AG04449 (cell line): ENCODE results near the gene IL33.

Experiments used
- CTCF ChIA-PET: fragments of 350-600 bp; formaldehyde crosslinking; extraction: SDS; loops from one replicate; lab custom pipeline; 2021; ENCODE audit warnings: antibody characterized with exemption; lab: Yijun Ruan, JAX
- POLR2A ChIA-PET: fragments of 400-600, 350-600 bp; formaldehyde crosslinking; extraction: SDS; loops from one replicate; lab custom pipeline; 2020; ENCODE audit warnings: antibody characterized with exemption, inconsistent platforms; lab: Yijun Ruan, JAX
- DNase-seq: peaks from one replicate; pipeline ENCODE4 v3.0.0-alpha.2; 2010; ENCODE audit warnings: low read depth, low spot score
- H3K4me3 ChIP-seq: 2 replicates; pipeline ENCODE4 v1.5.1; 2011; ENCODE audit warnings: low read depth, mild to moderate bottlenecking, control low read depth, low read length
- CTCF ChIP-seq: IDR thresholded peaks from one replicate; pipeline ENCODE4 v1.5.1; 2011; ENCODE audit warnings: mild to moderate bottlenecking, moderate library complexity, low read length, control low read depth, inconsistent platforms; ENCODE audit not compliant: insufficient read depth; ENCODE audit errors: missing control alignments

The IL33 gene

GRCh38 chr9:6184749-6185645 lies 30.6 kb upstream of the IL33 start:
- H3K4me3 ChIP-seq, result no peak overlapping the region
- CTCF ChIA-PET, result interaction anchor here (1.2 kb wide), 1 partner anchor 9 kb away, joined by 3 read pairs; no protein-coding TSS in a partner anchor
- TF ChIP-seq CTCF, result no peak
- POLR2A ChIA-PET, result no interaction called here
- no peak for DNase-seq

DNA sequence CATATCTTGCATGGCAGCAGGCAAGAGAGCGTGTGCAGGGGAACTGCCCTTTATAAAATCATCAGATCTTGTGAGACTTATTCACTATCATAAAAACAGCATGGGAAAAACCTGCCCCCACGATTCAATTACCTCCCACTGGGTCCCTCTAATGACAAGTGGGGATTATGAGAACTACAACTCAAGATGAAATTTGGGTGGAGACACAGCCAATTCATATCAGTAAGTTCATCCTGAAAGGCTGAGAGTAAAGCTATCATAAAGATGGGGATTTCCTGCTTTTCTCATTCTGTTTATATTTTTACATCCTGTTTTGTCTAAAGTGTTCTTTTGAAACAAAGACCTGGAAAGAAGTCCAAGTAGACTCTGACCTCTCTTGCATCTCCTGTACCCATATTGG lies 28.9 kb upstream of the IL33 start:
- ChIA-PET POLR2A (no interaction called here), CTCF (no interaction called here)
- no peak for TF ChIP-seq CTCF
- H3K4me3 ChIP-seq, result no peak overlapping the region
- DNase-seq, result no peak

DNA sequence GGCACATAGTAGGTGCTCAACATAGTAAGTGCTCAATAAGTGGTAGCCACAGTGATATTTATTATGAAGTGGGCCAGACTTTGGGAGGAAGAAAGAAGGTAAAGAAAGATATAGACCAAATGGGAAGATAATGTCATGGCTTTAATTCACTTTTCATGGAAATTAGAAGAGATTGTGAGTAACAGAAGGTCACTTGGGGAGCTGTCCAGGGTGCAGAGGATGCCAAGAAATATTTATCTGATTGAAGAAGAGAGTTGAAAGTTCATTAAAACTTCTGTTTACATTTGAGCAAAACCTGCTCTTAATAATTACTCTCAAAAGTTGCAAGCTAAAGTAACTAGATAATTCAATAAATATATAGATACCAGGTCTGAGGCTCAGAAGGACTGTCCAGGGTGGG lies 28.3 kb upstream of the IL33 start:
- no peak for TF ChIP-seq CTCF
- POLR2A ChIA-PET, result no interaction called here
- CTCF ChIA-PET, result no interaction called here
- no peak for DNase-seq
- no peak overlapping the region for H3K4me3 ChIP-seq

GRCh38 chr9:6188466-6188865 lies 27.1 kb upstream of the IL33 start:
- DNase-seq, result no peak
- POLR2A ChIA-PET, result no interaction called here
- H3K4me3 ChIP-seq, result no peak overlapping the region
- CTCF ChIA-PET, result no interaction called here
- no peak for TF ChIP-seq CTCF

- no peak for TF ChIP-seq CTCF
- DNase-seq, result no peak
- no peak overlapping the region for H3K4me3 ChIP-seq
- ChIA-PET CTCF (no interaction called here), POLR2A (no interaction called here)
Measured at GRCh38 chr9:6188906-6189305, 26.7 kb upstream of the IL33 start.

DNA sequence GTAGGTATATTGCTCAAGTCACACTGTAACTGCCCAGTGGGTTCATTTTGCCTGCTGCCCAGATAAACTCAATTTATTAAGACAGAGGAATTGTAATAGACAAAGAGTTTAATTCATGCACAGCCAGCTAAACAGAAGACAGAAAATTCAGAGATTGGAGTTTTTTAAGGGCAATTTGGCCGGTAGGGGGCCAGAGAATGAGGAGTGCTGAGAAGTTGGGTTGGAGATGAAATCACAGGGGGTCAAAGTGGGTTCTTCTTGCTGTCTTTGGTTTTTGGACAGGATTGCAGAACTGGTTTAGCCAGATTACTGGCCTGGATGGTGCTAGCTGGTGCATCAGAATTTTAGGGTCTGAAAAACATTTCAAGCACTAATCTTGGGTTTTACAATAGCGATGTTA lies 20.7 kb upstream of the IL33 start:
- no peak for DNase-seq
- CTCF ChIA-PET, result interaction anchor here (1.2 to 1.4 kb wide), 2 partner anchors 111 to 473 kb away, joined by 4 read pairs; no protein-coding TSS in a partner anchor
- POLR2A ChIA-PET, result no interaction called here
- no peak for TF ChIP-seq CTCF
- H3K4me3 ChIP-seq, result no peak overlapping the region
